HCT116 (cell line): Measurements from ENCODE around the gene NECAB2. TPM values are rescaled to one million over a fixed set of nuclear protein-coding genes. Genes with fewer than 3 reads are reported as not detected.

Experiments
- ATAC-seq: fragments of 200-7000 bp; cut with Tn5 transposase; 2 replicates; pipeline ENCODE4 v1.9.1; 2020; ENCODE audit warnings: mild to moderate bottlenecking, moderate library complexity
- BruUV-seq: library from RNA; stranded (reverse); fragments of 400-500 nt; replicated peaks from 2 replicates; lab custom pipeline; 2021; lab: Mats Ljungman, UMichigan
- CTCF ChIA-PET: fragments of 300-600 bp; sonication (Branson Sonifier 250); formaldehyde crosslinking; loops from one replicate; lab custom pipeline; 2021; ENCODE audit warnings: antibody characterized with exemption; lab: Charles Lee
- POLR2A ChIA-PET: fragments of 300-600, 350-600 bp; sonication (Branson Sonifier 250); formaldehyde crosslinking; loops from one replicate; lab custom pipeline; 2021; ENCODE audit warnings: antibody characterized with exemption; lab: Charles Lee
- RAD21 ChIA-PET, 2 experiments: fragments of 300-600 bp; sonication (Branson Sonifier 250); formaldehyde crosslinking; loops; one replicate each; lab custom pipeline; 2023; ENCODE audit warnings: low total read pairs in 2 of 2; ENCODE audit not compliant: uncharacterized antibody in 2 of 2, unreplicated experiment in 2 of 2, low non-redundant PET in 1 of 2; lab: Charles Lee
- DNase-seq: peaks from one replicate; pipeline ENCODE4 v3.0.0-alpha.2; 2010; ENCODE audit warnings: low read depth, low spot score
- H2AFZ ChIP-seq: fragments of 200-600 bp; shearing (Covaris generic), sonication (generic); 2 replicates; pipeline ENCODE4 v1.6.1; 2017; ENCODE audit warnings: low read depth, mixed run types, mixed read lengths, antibody characterized with exemption, low read length; ENCODE audit not compliant: poor library complexity, severe bottlenecking
- H3K27ac ChIP-seq: 2 replicates; pipeline ENCODE4 v1.5.1; 2012; ENCODE audit warnings: low read depth, low read length
- H3K27me3 ChIP-seq: fragments of 200-600 bp; sonication (generic); 2 replicates; pipeline ENCODE4 v1.6.1; 2016; ENCODE audit warnings: mixed run types, low read length, mixed read lengths; ENCODE audit not compliant: insufficient read depth
- H3K36me3 ChIP-seq, 2 experiments: fragments of 200-500 bp in 1 of 2; fragments of 200-600 bp in 1 of 2; sonication (Bioruptor generic) in 1 of 2; sonication (generic) in 1 of 2; 2 replicates each; pipeline versions ENCODE4 v1.5.1 to v1.6.1; 2014 to 2016; ENCODE audit warnings: low read length in 2 of 2, inconsistent platforms in 1 of 2, mixed read lengths in 1 of 2, mixed run types in 1 of 2; ENCODE audit not compliant: insufficient read depth in 2 of 2, control insufficient read depth in 1 of 2
- H3K4me1 ChIP-seq, 2 experiments: fragments of 200-600 bp in 1 of 2; sonication (generic) in 1 of 2; 2 replicates each; pipeline versions ENCODE4 v1.5.1 to v1.6.1; 2012 to 2017; ENCODE audit warnings: low read length in 2 of 2, inconsistent platforms in 1 of 2, mild to moderate bottlenecking in 1 of 2, mixed read lengths in 1 of 2, mixed run types in 1 of 2, moderate library complexity in 1 of 2; ENCODE audit not compliant: insufficient read depth in 2 of 2, control insufficient read depth in 1 of 2
- H3K4me2 ChIP-seq: fragments of 200-600 bp; sonication (generic); 2 replicates; pipeline ENCODE4 v1.6.1; 2017; ENCODE audit warnings: mixed run types, low read length, mixed read lengths
- H3K4me3 ChIP-seq, 2 experiments: fragments of 200-600 bp in 1 of 2; sonication (generic) in 1 of 2; replicated peaks in 1 of 2; 2 replicates each; pipeline ENCODE4 v1.5.1; 2011 to 2016; ENCODE audit warnings: low read length in 2 of 2, control low read depth in 1 of 2, low read depth in 1 of 2, mild to moderate bottlenecking in 1 of 2, mixed read lengths in 1 of 2, mixed run types in 1 of 2
- H3K79me2 ChIP-seq: fragments of 200-600 bp; sonication (generic); 2 replicates; pipeline ENCODE4 v1.6.1; 2017; ENCODE audit warnings: mild to moderate bottlenecking, mixed run types, low read length, moderate library complexity, mixed read lengths; ENCODE audit not compliant: insufficient read depth
- H3K9ac ChIP-seq: fragments of 200-600 bp; sonication (generic); 2 replicates; pipeline ENCODE4 v1.6.1; 2016; ENCODE audit warnings: low read length, mixed read lengths
- H3K9me2 ChIP-seq: fragments of 200-600 bp; sonication (generic), shearing (Covaris generic); 2 replicates; pipeline ENCODE4 v1.6.1; 2017; ENCODE audit warnings: mixed run types, mild to moderate bottlenecking, moderate library complexity; ENCODE audit not compliant: insufficient read depth
- H3K9me3 ChIP-seq, 2 experiments: fragments of 200-500 bp in 1 of 2; fragments of 200-600 bp in 1 of 2; sonication (Bioruptor generic) in 1 of 2; sonication (generic) in 1 of 2; 2 replicates each; pipeline ENCODE4 v1.6.1; 2014 to 2017; ENCODE audit warnings: low read length in 2 of 2, mixed read lengths in 2 of 2, inconsistent platforms in 1 of 2, low read depth in 1 of 2, mild to moderate bottlenecking in 1 of 2, mixed run types in 1 of 2, moderate library complexity in 1 of 2; ENCODE audit not compliant: control insufficient read depth in 1 of 2, insufficient read depth in 1 of 2
- H4K20me1 ChIP-seq: fragments of 200-600 bp; sonication (generic), shearing (Covaris generic); 2 replicates; pipeline ENCODE4 v1.6.1; 2017; ENCODE audit warnings: mixed run types, mild to moderate bottlenecking, moderate library complexity; ENCODE audit not compliant: insufficient read depth
- CBX3 ChIP-seq: IDR thresholded peaks from 2 replicates; pipeline ENCODE4 v1.6.1; 2012; ENCODE audit warnings: low read depth
- CEBPB ChIP-seq: IDR thresholded peaks from 2 replicates; pipeline ENCODE4 v1.6.1; 2012; ENCODE audit warnings: low read depth
- EGR1 ChIP-seq: IDR thresholded peaks from 2 replicates; pipeline ENCODE4 v1.6.1; 2012; ENCODE audit warnings: low read depth
- ELF1 ChIP-seq: IDR thresholded peaks from 2 replicates; pipeline ENCODE4 v1.6.1; 2012; ENCODE audit warnings: low read depth, borderline replicate concordance
- JUND ChIP-seq: IDR thresholded peaks from 2 replicates; pipeline ENCODE4 v1.6.1; 2012
- POLR2AphosphoS5 ChIP-seq: IDR thresholded peaks from 2 replicates; pipeline ENCODE4 v1.6.1; 2011; ENCODE audit warnings: mild to moderate bottlenecking, low read depth, low read length, moderate library complexity
- RAD21 ChIP-seq: IDR thresholded peaks from 2 replicates; pipeline ENCODE4 v1.6.1; 2012; ENCODE audit warnings: low read depth, mild to moderate bottlenecking
- REST ChIP-seq: IDR thresholded peaks from 2 replicates; pipeline ENCODE4 v1.6.1; 2012; ENCODE audit warnings: low read depth
- YY1 ChIP-seq: IDR thresholded peaks from 2 replicates; pipeline ENCODE4 v1.6.1; 2011; ENCODE audit warnings: low read length, low read depth, moderate library complexity, mild to moderate bottlenecking; ENCODE audit not compliant: insufficient replicate concordance; ENCODE audit errors: extremely low read depth
- ZFX ChIP-seq: fragments of 450-650 bp; IDR thresholded peaks from 2 replicates; pipeline ENCODE4 v1.6.1; 2017
- intact Hi-C: fragments of 100-400 bp; cut with micrococcal nuclease; formaldehyde crosslinking; loops from 2 replicates; pipeline ENCODE4 v1.10.0; 2022
- total RNA-seq: library from RNA; stranded (reverse); gene quantifications from one replicate; pipeline ENCODE4 v1.2.1, GENCODE V29; 2021; ENCODE audit not compliant: unreplicated experiment

The NECAB2 gene
- total RNA-seq, 1 experiment from 2014 or later: 0.61 TPM

GRCh38 chr16:83932955-83933673, 34.9 kb upstream of the NECAB2 start:
- Histone ChIP-seq H3K36me3 (no peaks in the 10 kb centered on the region), H3K9me3 (no peaks in the 10 kb centered on the region), H3K27me3 (no peaks in the 10 kb centered on the region), H2AFZ (no peak overlapping the region), H3K9me2 (no peaks in the 10 kb centered on the region), H3K79me2 (no peaks in the 10 kb centered on the region), H3K4me1 (peaks cover 0 to 8% of the 10 kb centered on the region in 2 experiments; a peak in 1 of 4 replicates), H3K4me3 (no peak overlapping the region), H3K9ac (no peak overlapping the region), H3K27ac (no peak overlapping the region), H3K4me2 (no peak overlapping the region), H4K20me1 (no peaks in the 10 kb centered on the region)
- no peak for DNase-seq
- CTCF ChIA-PET: no interaction called here
- no peak for TF ChIP-seq REST
- TF ChIP-seq POLR2AphosphoS5: no peak
- no peak; the same call in 1 of the 2 replicates for TF ChIP-seq ZFX
- no peak for TF ChIP-seq RAD21
- TF ChIP-seq YY1: no peak
- TF ChIP-seq CBX3: no peak
- no peak for TF ChIP-seq CEBPB
- TF ChIP-seq JUND: no peak
- TF ChIP-seq ELF1: no peak
- TF ChIP-seq EGR1: no peak
- POLR2A ChIA-PET: no interaction called here
- intact Hi-C loops: no loop called here
- BruUV-seq: no TSS peak
- ATAC-seq: no peak
- RAD21 ChIA-PET: no interaction called here
